Measurements from ENCODE around the gene KRTAP10-12.

DNA sequence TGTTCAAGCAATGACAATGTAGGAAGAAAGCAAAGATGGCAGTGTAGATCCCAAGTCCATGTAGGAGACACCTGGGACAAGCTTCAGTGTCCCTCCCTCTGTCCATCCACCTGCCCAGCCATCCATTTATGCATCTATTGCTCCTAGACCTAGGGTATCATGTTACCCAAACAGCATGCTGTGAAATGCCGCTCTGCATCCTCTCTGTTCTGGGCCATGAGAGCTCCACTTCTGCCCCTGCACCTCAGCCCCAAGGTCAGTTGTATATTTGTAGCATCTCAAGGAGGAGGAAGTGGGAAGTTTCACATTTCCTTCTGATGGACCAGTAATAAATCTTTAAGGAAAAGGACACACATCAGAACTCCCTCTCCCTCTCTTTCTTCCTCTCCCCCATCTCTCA is 42.3 kb downstream of the KRTAP10-12 start:
- no peak for TF ChIP-seq POLR2A (IDR thresholded peaks at IDR 0.05)
- TF ChIP-seq, protein P1, sequence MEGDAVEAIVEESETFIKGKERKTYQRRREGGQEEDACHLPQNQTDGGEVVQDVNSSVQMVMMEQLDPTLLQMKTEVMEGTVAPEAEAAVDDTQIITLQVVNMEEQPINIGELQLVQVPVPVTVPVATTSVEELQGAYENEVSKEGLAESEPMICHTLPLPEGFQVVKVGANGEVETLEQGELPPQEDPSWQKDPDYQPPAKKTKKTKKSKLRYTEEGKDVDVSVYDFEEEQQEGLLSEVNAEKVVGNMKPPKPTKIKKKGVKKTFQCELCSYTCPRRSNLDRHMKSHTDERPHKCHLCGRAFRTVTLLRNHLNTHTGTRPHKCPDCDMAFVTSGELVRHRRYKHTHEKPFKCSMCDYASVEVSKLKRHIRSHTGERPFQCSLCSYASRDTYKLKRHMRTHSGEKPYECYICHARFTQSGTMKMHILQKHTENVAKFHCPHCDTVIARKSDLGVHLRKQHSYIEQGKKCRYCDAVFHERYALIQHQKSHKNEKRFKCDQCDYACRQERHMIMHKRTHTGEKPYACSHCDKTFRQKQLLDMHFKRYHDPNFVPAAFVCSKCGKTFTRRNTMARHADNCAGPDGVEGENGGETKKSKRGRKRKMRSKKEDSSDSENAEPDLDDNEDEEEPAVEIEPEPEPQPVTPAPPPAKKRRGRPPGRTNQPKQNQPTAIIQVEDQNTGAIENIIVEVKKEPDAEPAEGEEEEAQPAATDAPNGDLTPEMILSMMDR (IDR thresholded peaks at IDR 0.05) = no peak

Measured in heart left ventricle (tissue), 13 donors.